ENCODE measurements around the gene INO80B. TPM values are rescaled to one million over a fixed set of nuclear protein-coding genes. Genes with fewer than 3 reads are reported as not detected.
A peak's percentile ranks its signal among the peaks of the same experiment; 100 is the strongest.
"Not testable (repeated sequence)": the region's sequence is repeated elsewhere in the genome, so short reads cannot be mapped to it uniquely, and the experiment has no call there.

Gene INO80B
- polyA plus RNA-seq, 2 donors: 33.4 to 44.9 TPM

DNA sequence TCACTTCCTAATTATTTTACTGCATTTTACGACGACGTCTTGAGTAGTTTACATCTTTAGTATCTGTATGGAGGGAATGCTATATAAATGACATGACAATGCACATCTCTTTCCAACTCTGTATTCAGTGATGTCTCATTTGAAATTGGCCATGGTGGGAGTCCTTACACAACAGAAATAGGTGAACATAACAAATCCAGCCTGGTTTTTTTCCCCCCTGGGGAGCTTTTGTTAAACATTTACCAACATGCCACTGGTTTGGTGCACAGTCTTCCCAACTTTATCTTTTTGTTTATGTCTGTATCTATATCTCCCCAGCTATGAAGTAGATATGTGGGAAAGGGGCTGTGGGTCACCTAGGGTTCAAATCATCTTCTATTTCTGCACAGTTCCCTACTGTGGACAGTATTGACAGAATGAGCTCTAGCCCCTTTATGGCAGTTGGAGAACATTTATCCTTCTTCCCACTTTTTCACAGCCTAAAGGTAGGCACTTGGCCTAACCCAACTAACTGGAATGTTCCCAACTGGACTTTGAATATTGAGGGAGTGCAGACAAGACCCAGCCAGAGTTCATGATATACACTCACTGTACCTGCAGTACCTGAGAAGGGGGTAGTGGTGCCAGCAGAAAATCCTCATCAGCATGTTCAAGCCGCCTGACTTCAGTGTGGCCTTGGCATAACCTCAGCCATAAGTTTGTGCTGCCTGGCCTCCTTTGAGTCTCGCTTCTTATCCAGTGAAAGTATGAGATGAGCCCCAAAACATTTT lies 7.5 kb upstream of the INO80B start:
- Histone ChIP-seq H3K36me3 (ENCODE audit: control insufficient read depth in 2 of 2, insufficient read depth in 2 of 2, low read length in 1 of 2) (no peaks in the 10 kb centered on the region), H3K9me3 (ENCODE audit: control insufficient read depth in 2 of 2, insufficient read depth in 1 of 2, low read depth in 1 of 2, low read length in 1 of 2) (no peaks in the 10 kb centered on the region), H3K4me1 (ENCODE audit: control insufficient read depth in 2 of 2, insufficient read depth in 2 of 2, low read length in 1 of 2) (peaks cover 0 to under 1% of the 10 kb centered on the region in 2 donors), H3K27ac (ENCODE audit: low read depth in 2 of 2, low read length in 1 of 2) (no peak overlapping the region), H3K4me3 (ENCODE audit: low read depth in 1 of 2, low read length in 2 of 2) (no peak overlapping the region), H3K27me3 (ENCODE audit: control insufficient read depth in 1 of 2, insufficient read depth in 2 of 2, low read length in 2 of 2) (no peaks in the 10 kb centered on the region)
- WGBS, 2 donors: 78 to 91% methylated on average over 5 of the region's 5 CpGs

DNA sequence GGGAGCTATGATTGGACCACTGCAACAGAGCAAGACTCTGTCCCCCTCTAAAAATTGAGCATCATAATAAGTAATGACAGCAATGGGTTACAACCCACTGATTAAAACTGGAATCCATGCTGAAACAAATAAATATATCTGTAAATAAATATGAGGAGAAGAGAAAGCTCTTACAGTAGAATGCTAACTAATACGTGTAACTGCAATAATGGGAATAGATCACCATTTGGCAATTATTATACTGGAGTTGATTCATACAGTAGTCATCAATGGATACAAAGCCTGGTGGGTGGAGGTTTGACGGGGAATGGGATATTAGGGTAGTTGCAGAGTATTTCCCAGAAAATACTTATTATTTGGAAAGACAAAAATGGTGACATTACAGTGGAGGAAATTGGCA lies 6.1 kb upstream of the INO80B start:
- WGBS, 2 donors: 44 to 63% methylated on average over 2 of the region's 2 CpGs
- H3K4me1 ChIP-seq (ENCODE audit: control insufficient read depth in 2 of 2, insufficient read depth in 2 of 2, low read length in 1 of 2): no peaks in the 10 kb centered on the region
- no peaks in the 10 kb centered on the region for H3K27me3 ChIP-seq (ENCODE audit: control insufficient read depth in 1 of 2, insufficient read depth in 2 of 2, low read length in 2 of 2)
- no peak overlapping the region for H3K27ac ChIP-seq (ENCODE audit: low read depth in 2 of 2, low read length in 1 of 2)
- no peaks in the 10 kb centered on the region for H3K9me3 ChIP-seq (ENCODE audit: control insufficient read depth in 2 of 2, insufficient read depth in 1 of 2, low read depth in 1 of 2, low read length in 1 of 2)
- H3K4me3 ChIP-seq (ENCODE audit: low read depth in 1 of 2, low read length in 2 of 2): no peak overlapping the region
- H3K36me3 ChIP-seq (ENCODE audit: control insufficient read depth in 2 of 2, insufficient read depth in 2 of 2, low read length in 1 of 2): no peaks in the 10 kb centered on the region

DNA sequence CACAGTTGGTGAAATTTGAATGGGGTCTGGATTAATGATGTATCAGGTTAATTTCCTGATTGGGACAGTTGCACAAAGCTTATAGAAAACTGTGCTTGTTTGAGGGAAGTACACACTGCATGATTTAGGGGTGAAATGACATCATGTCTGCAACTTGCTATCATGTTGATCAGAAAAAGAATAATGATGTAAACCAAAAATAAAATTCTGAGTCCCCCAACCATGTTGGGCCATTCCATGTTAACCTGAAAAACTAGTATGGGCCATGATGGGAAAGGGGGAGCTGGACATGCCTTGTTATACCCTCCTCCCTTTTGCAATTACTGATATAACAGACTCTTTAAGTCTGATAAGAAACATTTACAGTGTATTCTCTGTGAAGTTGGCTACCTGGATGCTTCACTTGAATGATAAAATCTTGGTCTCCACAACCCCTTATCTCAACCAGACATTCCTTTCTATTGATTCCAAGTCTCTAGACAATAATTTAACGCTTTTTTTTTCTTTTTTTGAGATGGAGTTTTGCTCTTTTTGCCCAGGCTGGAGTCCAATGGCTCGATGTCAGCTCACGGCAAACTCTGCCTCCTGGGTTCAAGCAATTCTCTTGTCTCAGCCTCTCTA lies 4.2 kb upstream of the INO80B start:
- WGBS, 2 donors: 87 to 88% methylated on average over 3 of the region's 3 CpGs

DNA sequence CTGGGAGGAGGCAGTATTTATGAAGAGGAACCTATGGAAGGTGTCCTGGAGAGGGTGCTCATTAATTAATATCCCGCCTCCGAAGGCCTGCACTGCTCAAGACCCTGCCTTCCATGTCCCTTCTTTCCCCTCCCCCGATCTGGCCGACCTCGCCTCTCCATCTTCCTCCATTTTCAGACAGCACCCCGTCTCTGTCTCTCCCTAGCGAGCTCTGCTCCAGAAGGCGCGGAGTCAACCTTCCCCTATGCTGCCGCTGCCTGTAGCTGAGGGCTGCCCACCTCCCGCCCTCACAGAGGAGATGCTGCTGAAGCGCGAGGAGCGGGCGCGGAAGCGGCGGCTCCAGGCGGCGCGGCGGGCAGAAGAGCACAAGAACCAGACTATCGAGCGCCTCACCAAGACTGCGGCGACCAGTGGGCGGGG lies 2.3 kb downstream of the INO80B start:
- WGBS, 2 donors: 0 to 1% methylated on average over 25 to 27 of the region's 27 CpGs

More for the DNA sequence above, 4.2 kb upstream of the INO80B start:
- Histone ChIP-seq H3K4me1 (ENCODE audit: control insufficient read depth in 2 of 2, insufficient read depth in 2 of 2, low read length in 1 of 2) (peaks cover 0 to 2% of the 10 kb centered on the region in 2 donors), H3K4me3 (ENCODE audit: low read depth in 1 of 2, low read length in 2 of 2) (no peak overlapping the region), H3K27ac (ENCODE audit: low read depth in 2 of 2, low read length in 1 of 2) (no peak overlapping the region), H3K36me3 (ENCODE audit: control insufficient read depth in 2 of 2, insufficient read depth in 2 of 2, low read length in 1 of 2) (no peaks in the 10 kb centered on the region), H3K27me3 (ENCODE audit: control insufficient read depth in 1 of 2, insufficient read depth in 2 of 2, low read length in 2 of 2) (no peaks in the 10 kb centered on the region), H3K9me3 (ENCODE audit: control insufficient read depth in 2 of 2, insufficient read depth in 1 of 2, low read depth in 1 of 2, low read length in 1 of 2) (no peaks in the 10 kb centered on the region)

DNA sequence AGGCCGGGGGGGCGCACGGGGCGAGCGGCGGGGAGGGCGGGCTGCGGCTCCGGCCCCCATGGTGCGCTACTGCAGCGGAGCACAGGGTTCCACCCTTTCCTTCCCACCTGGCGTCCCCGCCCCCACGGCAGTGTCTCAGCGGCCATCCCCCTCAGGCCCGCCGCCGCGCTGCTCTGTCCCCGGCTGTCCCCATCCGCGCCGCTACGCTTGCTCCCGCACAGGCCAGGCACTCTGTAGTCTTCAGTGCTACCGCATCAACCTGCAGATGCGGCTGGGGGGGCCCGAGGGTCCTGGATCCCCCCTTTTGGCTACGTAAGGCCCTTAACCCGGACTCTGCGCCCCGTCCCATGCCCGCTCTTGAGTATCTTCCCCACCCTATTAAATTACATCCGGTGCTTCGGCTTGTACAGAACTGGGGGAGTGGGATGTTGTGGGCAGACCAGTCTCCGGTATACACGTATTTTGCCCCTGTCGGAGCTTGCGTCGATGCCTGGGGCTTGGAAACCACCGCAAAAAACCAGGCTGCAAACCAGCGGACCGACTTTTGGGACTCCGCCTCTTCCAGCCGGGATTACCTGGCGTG lies 2.8 kb downstream of the INO80B start:
- Histone ChIP-seq H3K36me3 (ENCODE audit: control insufficient read depth in 2 of 2, insufficient read depth in 2 of 2, low read length in 1 of 2) (peaks cover 0 to 15% of the 10 kb centered on the region in 2 donors), H3K27ac (ENCODE audit: low read depth in 2 of 2, low read length in 1 of 2) (peak overlapping the region; percentile 98 to 100), H3K27me3 (ENCODE audit: control insufficient read depth in 1 of 2, insufficient read depth in 2 of 2, low read length in 2 of 2) (no peaks in the 10 kb centered on the region), H3K4me1 (ENCODE audit: control insufficient read depth in 2 of 2, insufficient read depth in 2 of 2, low read length in 1 of 2) (peaks cover 0 to 3% of the 10 kb centered on the region in 2 donors), H3K9me3 (ENCODE audit: control insufficient read depth in 2 of 2, insufficient read depth in 1 of 2, low read depth in 1 of 2, low read length in 1 of 2) (no peaks in the 10 kb centered on the region), H3K4me3 (ENCODE audit: low read depth in 1 of 2, low read length in 2 of 2) (peak overlapping the region; percentile 64 to 69)
- 1% methylated on average over 28 to 46 of the region's 46 CpGs for WGBS, 2 donors

More for the DNA sequence above, 2.3 kb downstream of the INO80B start:
- Histone ChIP-seq H3K4me1 (ENCODE audit: control insufficient read depth in 2 of 2, insufficient read depth in 2 of 2, low read length in 1 of 2) (peaks cover 0 to 3% of the 10 kb centered on the region in 2 donors), H3K36me3 (ENCODE audit: control insufficient read depth in 2 of 2, insufficient read depth in 2 of 2, low read length in 1 of 2) (peaks cover 0 to 10% of the 10 kb centered on the region in 2 donors), H3K27ac (ENCODE audit: low read depth in 2 of 2, low read length in 1 of 2) (peak overlapping the region; percentile 98 to 100), H3K9me3 (ENCODE audit: control insufficient read depth in 2 of 2, insufficient read depth in 1 of 2, low read depth in 1 of 2, low read length in 1 of 2) (no peaks in the 10 kb centered on the region), H3K27me3 (ENCODE audit: control insufficient read depth in 1 of 2, insufficient read depth in 2 of 2, low read length in 2 of 2) (no peaks in the 10 kb centered on the region), H3K4me3 (ENCODE audit: low read depth in 1 of 2, low read length in 2 of 2) (peak overlapping the region; percentile 64 to 69)

DNA sequence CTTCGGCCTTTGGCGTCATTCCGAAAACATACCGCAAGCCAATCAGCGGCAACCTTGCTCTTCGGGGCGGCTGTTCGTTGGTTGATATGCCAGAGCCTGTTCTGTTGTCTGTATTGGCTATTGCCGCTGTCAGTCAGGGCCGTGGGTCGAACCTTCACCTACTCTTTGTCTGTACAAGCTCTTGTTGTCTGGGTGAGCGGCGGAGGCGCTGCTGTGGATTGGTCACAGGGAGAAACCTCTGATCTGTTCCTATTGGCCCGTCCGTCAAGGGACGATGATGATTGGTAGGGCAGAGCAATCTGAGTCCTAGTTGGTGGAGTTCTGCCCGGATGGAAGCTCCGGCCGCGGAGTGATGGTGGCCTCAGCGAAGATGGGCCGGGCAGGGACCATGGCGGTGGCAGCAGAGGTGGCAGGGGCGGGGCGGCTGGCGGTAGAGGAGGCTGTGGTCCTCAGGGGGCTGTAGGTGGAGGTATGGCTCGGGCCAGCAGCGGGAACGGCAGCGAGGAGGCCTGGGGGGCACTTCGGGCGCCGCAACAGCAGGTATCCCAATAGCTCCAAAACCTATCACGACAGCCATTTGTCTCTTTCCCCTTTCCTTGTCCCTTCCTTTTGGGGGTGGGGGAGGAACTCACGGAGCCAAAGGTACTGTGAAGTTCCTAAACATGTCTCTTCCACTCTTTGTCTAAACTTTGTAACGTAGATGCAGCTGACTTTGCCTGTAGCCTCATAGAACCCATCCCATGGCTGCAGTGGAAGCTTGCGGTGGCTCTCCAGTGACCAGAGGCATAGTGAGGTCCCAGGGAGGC lies 3.4 kb downstream of the INO80B start, which contains the start of gene WBP1:
TSS of gene WBP1 (plus strand) at position 307 of the 806 bp plus-strand sequence. CDS start at position 472, 165 bp downstream.
- peak within 1 kb of the TSS; percentile 64 to 69 for H3K4me3 ChIP-seq (ENCODE audit: low read depth in 1 of 2, low read length in 2 of 2)
- H3K4me1 ChIP-seq (ENCODE audit: control insufficient read depth in 2 of 2, insufficient read depth in 2 of 2, low read length in 1 of 2): peaks cover 0 to 3% of the 10 kb centered on the region in 2 donors
- peak within 1 kb of the TSS; percentile 98 to 100 for H3K27ac ChIP-seq (ENCODE audit: low read depth in 2 of 2, low read length in 1 of 2)
- H3K9me3 ChIP-seq (ENCODE audit: control insufficient read depth in 2 of 2, insufficient read depth in 1 of 2, low read depth in 1 of 2, low read length in 1 of 2): no peaks in the 10 kb centered on the region
- 0 to 1% methylated on average over 34 to 38 of the region's 38 CpGs for WGBS, 2 donors
- H3K27me3 ChIP-seq (ENCODE audit: control insufficient read depth in 1 of 2, insufficient read depth in 2 of 2, low read length in 2 of 2): no peaks in the 10 kb centered on the region
- peaks cover 0 to 16% of the 10 kb centered on the region in 2 donors for H3K36me3 ChIP-seq (ENCODE audit: control insufficient read depth in 2 of 2, insufficient read depth in 2 of 2, low read length in 1 of 2)

DNA sequence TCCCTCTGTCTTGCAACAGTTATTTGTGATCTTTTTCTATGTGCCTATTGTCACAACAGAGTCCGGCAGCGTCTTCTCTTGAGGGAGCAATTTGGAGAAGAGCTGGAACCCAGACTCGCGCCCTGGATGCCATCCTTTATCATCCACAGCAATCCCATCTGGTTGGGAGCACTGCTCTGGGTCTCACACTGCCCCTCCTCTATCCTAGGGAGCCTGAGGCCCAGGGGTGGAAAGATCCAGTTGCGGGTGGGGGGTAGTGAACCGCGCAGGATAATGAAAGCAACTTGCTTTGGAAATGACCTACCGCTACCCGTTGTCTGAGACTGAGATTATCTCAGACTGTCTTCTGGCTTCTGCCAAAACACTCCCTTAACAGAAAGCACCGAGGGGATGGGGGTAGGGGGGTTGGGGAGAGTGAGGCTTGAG lies 4.1 kb downstream of the INO80B start:
- Histone ChIP-seq H3K36me3 (ENCODE audit: control insufficient read depth in 2 of 2, insufficient read depth in 2 of 2, low read length in 1 of 2) (peaks cover 0 to 16% of the 10 kb centered on the region in 2 donors), H3K27ac (ENCODE audit: low read depth in 2 of 2, low read length in 1 of 2) (peak overlapping the region; percentile 49 to 78), H3K9me3 (ENCODE audit: control insufficient read depth in 2 of 2, insufficient read depth in 1 of 2, low read depth in 1 of 2, low read length in 1 of 2) (no peaks in the 10 kb centered on the region), H3K27me3 (ENCODE audit: control insufficient read depth in 1 of 2, insufficient read depth in 2 of 2, low read length in 2 of 2) (no peaks in the 10 kb centered on the region), H3K4me3 (ENCODE audit: low read depth in 1 of 2, low read length in 2 of 2) (peak overlapping the region; percentile 64 to 65), H3K4me1 (ENCODE audit: control insufficient read depth in 2 of 2, insufficient read depth in 2 of 2, low read length in 1 of 2) (peaks cover 0 to 3% of the 10 kb centered on the region in 2 donors)
- whole genome bisulfite sequencing, 2 donors: 1 to 2% methylated on average over 10 of the region's 10 CpGs

DNA sequence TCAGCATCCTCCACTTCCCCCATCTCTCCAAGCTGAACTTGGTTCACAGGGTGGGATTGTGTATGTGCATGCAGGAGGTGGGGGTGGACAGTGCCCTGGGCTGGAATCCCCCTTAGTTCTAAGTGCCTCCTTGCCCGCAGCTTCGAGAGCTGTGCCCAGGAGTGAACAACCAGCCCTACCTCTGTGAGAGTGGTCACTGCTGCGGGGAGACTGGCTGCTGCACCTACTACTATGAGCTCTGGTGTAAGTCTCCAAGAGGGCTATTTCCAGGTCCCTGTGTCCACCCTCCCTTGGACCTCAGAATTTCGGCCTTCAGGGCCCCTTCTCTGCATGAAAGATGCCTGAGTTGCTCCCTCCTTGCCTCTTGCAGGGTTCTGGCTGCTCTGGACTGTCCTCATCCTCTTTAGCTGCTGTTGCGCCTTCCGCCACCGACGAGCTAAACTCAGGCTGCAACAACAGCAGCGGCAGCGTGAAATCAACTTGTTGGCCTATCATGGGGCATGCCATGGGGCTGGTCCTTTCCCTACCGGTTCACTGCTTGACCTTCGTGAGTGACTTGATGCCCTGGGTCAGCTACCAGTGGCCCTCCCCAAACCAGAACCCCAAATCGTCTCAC lies 4.7 kb downstream of the INO80B start:
- H3K27ac ChIP-seq (ENCODE audit: low read depth in 2 of 2, low read length in 1 of 2); H3K4me3 ChIP-seq (ENCODE audit: low read depth in 1 of 2, low read length in 2 of 2); H3K4me1 ChIP-seq (ENCODE audit: control insufficient read depth in 2 of 2, insufficient read depth in 2 of 2, low read length in 1 of 2); H3K9me3 ChIP-seq (ENCODE audit: control insufficient read depth in 2 of 2, insufficient read depth in 1 of 2, low read depth in 1 of 2, low read length in 1 of 2); H3K27me3 ChIP-seq (ENCODE audit: control insufficient read depth in 1 of 2, insufficient read depth in 2 of 2, low read length in 2 of 2): not testable (repeated sequence)
- H3K36me3 ChIP-seq (ENCODE audit: control insufficient read depth in 2 of 2, insufficient read depth in 2 of 2, low read length in 1 of 2): peaks cover 0 to 16% of the 10 kb centered on the region in 2 donors
- WGBS, 2 donors: 72 to 77% methylated on average over 13 of the region's 13 CpGs

DNA sequence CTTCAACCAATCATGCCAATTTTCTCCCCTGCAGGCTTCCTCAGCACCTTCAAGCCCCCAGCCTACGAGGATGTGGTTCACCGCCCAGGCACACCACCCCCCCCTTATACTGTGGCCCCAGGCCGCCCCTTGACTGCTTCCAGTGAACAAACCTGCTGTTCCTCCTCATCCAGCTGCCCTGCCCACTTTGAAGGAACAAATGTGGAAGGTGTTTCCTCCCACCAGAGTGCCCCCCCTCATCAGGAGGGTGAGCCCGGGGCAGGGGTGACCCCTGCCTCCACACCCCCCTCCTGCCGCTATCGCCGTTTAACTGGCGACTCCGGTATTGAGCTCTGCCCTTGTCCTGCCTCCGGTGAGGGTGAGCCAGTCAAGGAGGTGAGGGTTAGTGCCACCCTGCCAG lies 5.3 kb downstream of the INO80B start:
- H3K27ac ChIP-seq (ENCODE audit: low read depth in 2 of 2, low read length in 1 of 2); H3K4me1 ChIP-seq (ENCODE audit: control insufficient read depth in 2 of 2, insufficient read depth in 2 of 2, low read length in 1 of 2); H3K27me3 ChIP-seq (ENCODE audit: control insufficient read depth in 1 of 2, insufficient read depth in 2 of 2, low read length in 2 of 2); H3K4me3 ChIP-seq (ENCODE audit: low read depth in 1 of 2, low read length in 2 of 2); H3K9me3 ChIP-seq (ENCODE audit: control insufficient read depth in 2 of 2, insufficient read depth in 1 of 2, low read depth in 1 of 2, low read length in 1 of 2): not testable (repeated sequence)
- 74 to 76% methylated on average over 9 to 10 of the region's 10 CpGs for WGBS, 2 donors
- peaks cover 0 to 16% of the 10 kb centered on the region in 2 donors for H3K36me3 ChIP-seq (ENCODE audit: control insufficient read depth in 2 of 2, insufficient read depth in 2 of 2, low read length in 1 of 2)
